Measurements from ENCODE around the gene RPP14. TPM values are rescaled to one million over a fixed set of nuclear protein-coding genes. Genes with fewer than 3 reads are reported as not detected.

Gene RPP14
- total and polyA plus RNA-seq, 3 experiments from 2014 or later: 6.3 to 24.5 (median 22.7) TPM

DNA sequence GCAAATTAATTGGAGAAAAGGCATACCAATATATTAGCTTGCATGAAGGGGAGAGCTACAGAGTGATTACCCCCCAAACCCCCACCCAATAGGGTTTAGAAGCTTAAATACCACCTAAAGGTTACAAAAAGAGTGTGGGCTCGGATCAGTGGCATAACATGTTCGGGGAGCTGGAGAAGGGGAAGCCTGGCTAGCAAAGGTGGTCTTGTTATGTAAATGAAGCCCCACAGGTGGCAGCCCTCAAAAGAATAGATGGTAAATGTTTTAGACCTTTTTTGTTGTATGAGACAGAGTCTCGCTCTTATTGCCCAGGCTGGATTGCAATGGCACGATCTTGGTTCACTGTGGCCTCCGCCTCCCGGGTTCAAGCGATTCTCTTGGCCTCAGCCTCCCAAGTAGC, 15.7 kb downstream of the RPP14 start:
- POLR2A ChIA-PET: no interaction called here
- Mint-ChIP-seq H3K4me1 (peaks cover 3 to 26% (median 14%) of the 10 kb centered on the region in 3 donors), H3K4me3 (no peak overlapping the region)

DNA sequence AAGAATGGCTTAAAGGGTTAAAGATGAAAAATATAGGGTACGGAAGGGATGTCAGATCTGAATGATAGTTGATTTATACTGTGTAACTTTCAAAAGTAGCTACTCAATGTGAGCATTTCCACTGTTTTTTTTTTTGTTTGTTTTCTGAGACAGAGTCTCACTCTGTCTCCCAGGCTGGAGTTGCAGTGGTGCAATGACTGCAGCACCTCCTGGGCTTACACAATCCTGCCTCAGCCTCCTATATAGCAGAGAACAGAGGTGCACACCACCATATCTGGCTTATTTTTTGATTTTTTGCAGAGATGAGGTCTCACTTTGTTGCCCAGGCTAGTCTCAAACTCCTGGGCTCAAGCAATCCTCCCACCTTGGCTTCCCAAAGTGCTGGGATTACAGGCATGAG, 16.7 kb downstream of the RPP14 start:
- peaks cover 7% of the 10 kb centered on the region for H3K4me1 ChIP-seq (ENCODE audit: insufficient read depth, low read length)
- H3K27ac ChIP-seq (ENCODE audit: low read depth, low read length): no peak overlapping the region
- Mint-ChIP-seq H3K4me3 (no peak overlapping the region), H3K27ac (peak overlapping the region in 2 of 8 donors; percentile 26 to 50), H3K27me3 (no peaks in the 10 kb centered on the region), H3K36me3 (peaks cover 0 to 23% (median 0%) of the 10 kb centered on the region in 3 donors), H3K9me3 (no peaks in the 10 kb centered on the region), H3K4me1 (peaks cover 3 to 26% (median 14%) of the 10 kb centered on the region in 3 donors)
- no peak for DNase-seq
- no peak overlapping the region for H3K4me3 ChIP-seq (ENCODE audit: low read length)
- H3K9me3 ChIP-seq (ENCODE audit: low read length): no peaks in the 10 kb centered on the region
- POLR2A ChIA-PET: no interaction called here
- CTCF ChIA-PET: interaction anchor here (9.2 kb wide), 1 partner anchor 15 kb away, joined by 69 read pairs; the partner anchor contains the start of genes HTD2 and RPP14
- H3K36me3 ChIP-seq (ENCODE audit: insufficient read depth, low read length): peaks cover 2% of the 10 kb centered on the region
- H3K27me3 ChIP-seq (ENCODE audit: insufficient read depth, low read length, poor library complexity, severe bottlenecking): no peaks in the 10 kb centered on the region

More for the DNA sequence above, 15.7 kb downstream of the RPP14 start:
- no peaks in the 10 kb centered on the region for H3K27me3 Mint-ChIP-seq
- peak overlapping the region in 1 of 8 donors; percentile 61 for H3K27ac Mint-ChIP-seq
- H3K9me3 Mint-ChIP-seq: no peaks in the 10 kb centered on the region
- Histone ChIP-seq H3K27me3 (ENCODE audit: insufficient read depth, low read length, poor library complexity, severe bottlenecking) (no peaks in the 10 kb centered on the region), H3K9me3 (ENCODE audit: low read length) (no peaks in the 10 kb centered on the region), H3K4me1 (ENCODE audit: insufficient read depth, low read length) (peaks cover 7% of the 10 kb centered on the region), H3K36me3 (ENCODE audit: insufficient read depth, low read length) (peaks cover 7% of the 10 kb centered on the region), H3K27ac (ENCODE audit: low read depth, low read length) (no peak overlapping the region), H3K4me3 (ENCODE audit: low read length) (no peak overlapping the region)
- DNase-seq: no peak
- H3K36me3 Mint-ChIP-seq: peaks cover 0 to 33% (median 1%) of the 10 kb centered on the region in 3 donors
- CTCF ChIA-PET: interaction anchor here (0.9 to 9.2 kb wide), 5 partner anchors 12 to 170 kb away, joined by 3 to 69 read pairs (median 6); partner anchors contain the start of genes HTD2, KCTD6 and RPP14

DNA sequence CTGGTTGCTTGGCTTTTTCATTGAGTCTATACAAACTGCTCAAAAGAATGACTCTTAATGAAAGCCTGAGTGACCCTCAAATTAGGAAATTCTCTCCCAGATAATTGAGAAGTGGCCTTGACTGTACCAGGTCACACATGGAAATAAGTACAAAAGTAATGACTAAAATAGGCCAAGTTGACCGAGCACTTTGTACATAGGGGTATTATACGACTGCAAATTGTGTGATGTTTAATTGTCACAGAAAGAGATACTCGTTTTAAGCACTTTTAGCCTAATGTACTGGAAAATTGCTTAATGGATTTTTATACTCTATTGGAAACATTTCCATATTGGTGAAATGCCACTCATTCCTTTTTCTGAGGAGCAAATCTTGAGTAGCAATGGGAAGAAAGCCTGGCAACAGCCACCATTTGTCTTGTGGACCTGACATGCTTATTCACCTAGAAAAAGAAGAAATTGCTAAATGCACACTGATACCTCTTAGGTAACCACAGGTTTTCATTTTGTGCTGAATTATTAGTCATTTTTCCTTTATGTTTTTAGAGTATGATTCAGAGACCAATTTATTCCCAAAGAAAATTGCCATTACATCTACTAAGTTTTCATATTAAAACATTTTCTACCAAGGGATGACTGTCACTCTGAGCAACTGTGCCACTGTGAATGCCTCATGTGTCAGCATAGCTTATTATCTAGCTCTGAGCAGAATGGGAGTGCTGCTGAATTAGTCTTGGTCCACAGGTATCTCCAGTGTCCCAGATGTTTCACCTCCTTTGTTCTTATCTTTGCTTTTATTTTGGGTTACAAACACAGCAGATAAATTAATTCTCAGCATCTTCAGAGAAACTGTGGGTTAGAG, 17.7 kb downstream of the RPP14 start:
- no peaks in the 10 kb centered on the region for H3K9me3 Mint-ChIP-seq
- H3K4me1 ChIP-seq (ENCODE audit: insufficient read depth, low read length): peaks cover 7% of the 10 kb centered on the region
- no peaks in the 10 kb centered on the region for H3K27me3 ChIP-seq (ENCODE audit: insufficient read depth, low read length, poor library complexity, severe bottlenecking)
- H3K36me3 ChIP-seq (ENCODE audit: insufficient read depth, low read length): no peaks in the 10 kb centered on the region
- H3K27ac ChIP-seq (ENCODE audit: low read depth, low read length): no peak overlapping the region
- POLR2A ChIA-PET: no interaction called here
- no peaks in the 10 kb centered on the region for H3K9me3 ChIP-seq (ENCODE audit: low read length)
- no peak for DNase-seq
- no peak overlapping the region for H3K4me3 Mint-ChIP-seq
- peak overlapping the region in 7 of 8 donors; percentile 43 to 86 (median 56) for H3K27ac Mint-ChIP-seq
- CTCF ChIA-PET: interaction anchor here (1.2 to 3.1 kb wide), 2 partner anchors 17 to 168 kb away, joined by 4 to 14 read pairs; partner anchors contain the start of genes HTD2, KCTD6 and RPP14
- H3K4me1 Mint-ChIP-seq: peaks cover 3 to 26% (median 14%) of the 10 kb centered on the region in 3 donors
- H3K36me3 Mint-ChIP-seq: peaks cover 0 to 14% (median 0%) of the 10 kb centered on the region in 3 donors
- no peak overlapping the region for H3K4me3 ChIP-seq (ENCODE audit: low read length)
- no peaks in the 10 kb centered on the region for H3K27me3 Mint-ChIP-seq

DNA sequence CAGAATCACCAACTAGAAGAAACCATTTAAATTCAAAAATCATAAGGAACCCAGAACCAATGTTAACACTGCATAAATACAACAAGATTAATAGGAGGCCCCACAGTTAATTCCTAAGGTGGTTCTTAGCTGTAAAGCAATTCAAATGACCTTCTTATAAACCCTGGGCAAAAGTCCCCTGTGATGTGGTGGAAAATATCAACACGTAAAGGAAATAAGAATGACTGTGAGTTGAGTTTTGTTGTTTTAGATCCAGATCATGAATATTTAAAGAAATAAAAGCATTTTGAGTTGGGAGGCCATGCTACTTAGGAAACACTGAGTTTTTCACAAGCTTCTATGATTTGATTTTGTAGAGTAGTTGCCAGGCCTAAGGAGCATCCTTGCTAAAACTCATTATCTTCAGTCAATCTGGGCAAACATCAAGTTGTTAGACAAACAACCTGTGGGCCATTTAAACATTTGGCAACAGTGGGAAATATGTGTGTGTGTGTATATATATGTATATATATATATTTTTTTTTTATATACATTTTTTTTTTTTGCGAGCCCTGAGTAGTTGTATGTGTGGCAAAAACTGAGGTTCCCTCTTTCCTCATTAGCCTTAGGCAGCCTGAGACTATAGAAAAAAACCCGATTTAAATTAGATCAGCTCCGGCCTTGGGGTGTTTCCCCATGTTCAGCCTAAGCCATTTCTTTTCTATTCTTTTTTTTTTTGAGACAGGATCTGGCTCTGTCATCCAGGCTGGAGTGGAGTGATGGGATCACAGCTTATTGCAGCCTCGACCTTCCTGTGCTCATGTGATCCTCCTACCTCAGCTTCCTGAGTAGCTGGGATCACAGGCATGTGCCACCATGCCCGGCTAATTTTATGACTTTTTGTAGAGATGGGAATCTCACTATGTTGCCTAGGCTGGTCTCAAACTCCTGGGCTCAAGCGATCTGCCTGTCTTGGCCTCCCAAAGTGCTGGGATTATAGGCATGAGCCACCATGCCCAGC, 18.6 kb downstream of the RPP14 start:
- no peak overlapping the region for H3K4me3 Mint-ChIP-seq
- no peak overlapping the region for H3K27ac ChIP-seq (ENCODE audit: low read depth, low read length)
- CTCF ChIA-PET: interaction anchor here (0.8 to 3.1 kb wide), 5 partner anchors 16 to 167 kb away, joined by 3 to 14 read pairs (median 5); partner anchors contain the start of genes HTD2, KCTD6 and RPP14

DNA sequence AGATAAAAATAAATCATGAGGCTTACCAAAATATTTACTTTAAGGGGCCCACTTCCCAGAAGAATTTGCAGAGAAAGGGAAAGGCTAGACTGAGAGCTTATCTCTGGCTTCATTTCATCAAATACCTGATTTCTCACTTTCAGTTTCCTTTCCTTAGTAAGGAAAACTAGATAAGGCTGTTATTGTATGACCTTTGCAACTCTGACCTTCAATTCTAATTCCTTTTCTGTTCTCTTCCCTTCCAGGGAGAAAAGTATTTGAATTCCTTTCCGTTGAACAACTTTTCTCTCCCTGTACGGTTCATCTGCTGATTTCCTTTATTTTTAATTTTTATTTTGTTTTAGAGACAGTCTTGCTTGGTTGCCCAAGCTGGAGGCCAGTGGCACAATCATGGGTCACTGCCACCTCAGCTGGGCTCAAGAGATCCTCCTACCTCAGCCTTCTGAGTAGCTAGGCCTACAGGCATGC, 19.5 kb downstream of the RPP14 start:
- CTCF ChIA-PET: interaction anchor here (0.8 to 3.1 kb wide), 4 partner anchors 17 to 167 kb away, joined by 3 to 14 read pairs (median 7); partner anchors contain the start of genes HTD2, KCTD6 and RPP14
- Histone ChIP-seq H3K4me1 (ENCODE audit: insufficient read depth, low read length) (peaks cover 7% of the 10 kb centered on the region), H3K9me3 (ENCODE audit: low read length) (no peaks in the 10 kb centered on the region), H3K27me3 (ENCODE audit: insufficient read depth, low read length, poor library complexity, severe bottlenecking) (no peaks in the 10 kb centered on the region), H3K36me3 (ENCODE audit: insufficient read depth, low read length) (no peaks in the 10 kb centered on the region), H3K27ac (ENCODE audit: low read depth, low read length) (no peak overlapping the region), H3K4me3 (ENCODE audit: low read length) (no peak overlapping the region)
- Mint-ChIP-seq H3K27me3 (no peaks in the 10 kb centered on the region), H3K36me3 (peaks cover 0 to 3% (median 0%) of the 10 kb centered on the region in 3 donors), H3K27ac (peak overlapping the region in 4 of 8 donors; percentile 15 to 60 (median 49)), H3K9me3 (no peaks in the 10 kb centered on the region), H3K4me1 (peaks cover 3 to 26% (median 14%) of the 10 kb centered on the region in 3 donors), H3K4me3 (no peak overlapping the region)
- DNase-seq: no peak
- POLR2A ChIA-PET: no interaction called here

More for the DNA sequence above, 18.6 kb downstream of the RPP14 start:
- H3K27me3 Mint-ChIP-seq: no peaks in the 10 kb centered on the region
- H3K27me3 ChIP-seq (ENCODE audit: insufficient read depth, low read length, poor library complexity, severe bottlenecking): no peaks in the 10 kb centered on the region
- DNase-seq: no peak
- no peak overlapping the region for H3K4me3 ChIP-seq (ENCODE audit: low read length)
- H3K4me1 ChIP-seq (ENCODE audit: insufficient read depth, low read length): peaks cover 7% of the 10 kb centered on the region
- POLR2A ChIA-PET: interaction anchor here (0.6 kb wide), 1 partner anchor 13 kb away, joined by 3 read pairs; no protein-coding TSS in a partner anchor
- peaks cover 3 to 26% (median 14%) of the 10 kb centered on the region in 3 donors for H3K4me1 Mint-ChIP-seq
- peak overlapping the region; percentile 43 to 86 (median 52) for H3K27ac Mint-ChIP-seq
- H3K9me3 ChIP-seq (ENCODE audit: low read length): no peaks in the 10 kb centered on the region
- H3K36me3 Mint-ChIP-seq: peaks cover 0 to 7% (median 0%) of the 10 kb centered on the region in 3 donors
- no peaks in the 10 kb centered on the region for H3K36me3 ChIP-seq (ENCODE audit: insufficient read depth, low read length)
- no peaks in the 10 kb centered on the region for H3K9me3 Mint-ChIP-seq

DNA sequence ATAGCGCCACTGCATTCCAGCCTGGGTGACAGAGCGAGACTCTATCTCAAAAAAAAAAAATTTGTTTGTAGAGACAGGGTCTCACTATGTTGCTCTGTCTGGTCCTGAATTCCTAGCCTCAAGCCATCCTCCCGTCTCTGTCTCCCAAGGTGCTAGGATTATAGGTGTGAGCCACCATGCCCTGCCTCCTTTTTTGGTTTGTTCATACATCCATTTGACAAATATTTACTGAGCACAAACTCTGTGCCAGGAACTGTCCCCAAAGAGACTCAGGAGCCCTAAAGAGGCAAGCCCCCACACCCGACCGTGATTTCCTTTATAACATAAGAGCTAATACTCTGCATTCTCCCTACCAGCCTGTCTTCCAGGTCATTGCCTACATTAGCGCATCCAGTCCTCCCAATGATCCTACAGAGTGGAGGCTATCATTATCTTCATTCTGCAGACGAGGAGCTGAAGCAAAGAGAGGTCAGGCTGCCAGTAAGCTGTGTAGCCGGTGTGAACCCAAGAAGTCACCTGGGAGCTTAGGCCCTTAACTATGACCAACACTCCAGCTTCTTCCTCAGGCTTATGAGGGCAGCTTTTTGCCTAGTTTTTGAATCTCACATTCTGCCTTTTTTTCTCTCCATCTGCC, 20.3 kb downstream of the RPP14 start:
- peaks cover 6 to 21% (median 14%) of the 10 kb centered on the region in 3 donors for H3K4me1 Mint-ChIP-seq
- DNase-seq: no peak
- Histone ChIP-seq H3K27ac (ENCODE audit: low read depth, low read length) (no peak overlapping the region), H3K9me3 (ENCODE audit: low read length) (no peaks in the 10 kb centered on the region), H3K27me3 (ENCODE audit: insufficient read depth, low read length, poor library complexity, severe bottlenecking) (no peaks in the 10 kb centered on the region), H3K36me3 (ENCODE audit: insufficient read depth, low read length) (no peaks in the 10 kb centered on the region), H3K4me3 (ENCODE audit: low read length) (no peak overlapping the region), H3K4me1 (ENCODE audit: insufficient read depth, low read length) (peaks cover 7% of the 10 kb centered on the region)
- H3K27ac Mint-ChIP-seq: peak overlapping the region in 4 of 8 donors; percentile 2 to 68 (median 39)
- H3K36me3 Mint-ChIP-seq: no peaks in the 10 kb centered on the region
- H3K27me3 Mint-ChIP-seq: no peaks in the 10 kb centered on the region
- CTCF ChIA-PET: interaction anchor here (1.9 to 3.1 kb wide), 2 partner anchors 20 to 166 kb away, joined by 9 to 14 read pairs; partner anchors contain the start of genes HTD2, KCTD6 and RPP14
- POLR2A ChIA-PET: interaction anchor here (0.5 kb wide), 1 partner anchor 12 kb away, joined by 3 read pairs; no protein-coding TSS in a partner anchor
- no peaks in the 10 kb centered on the region for H3K9me3 Mint-ChIP-seq
- H3K4me3 Mint-ChIP-seq: no peak overlapping the region

All from CD8-positive, alpha-beta memory T cell (primary cell).